ENCODE results near the gene SMG7. TPM values are rescaled to one million over a fixed set of nuclear protein-coding genes. Genes with fewer than 3 reads are reported as not detected.

Gene SMG7
- total and polyA plus RNA-seq, 2 of the 4 experiments (the other 2 are of a cell fraction) = 18.1 to 22.6 TPM

- POLR2A ChIA-PET (ENCODE audit: unreplicated experiment) = no interaction called here
- Histone ChIP-seq H3K27ac (ENCODE audit: insufficient read depth, low read length) (no peak overlapping the region), H2AK5ac (ENCODE audit: low read depth, low read length) (no peak overlapping the region), H3K9ac (ENCODE audit: low read depth, low read length) (no peak overlapping the region), H4K5ac (ENCODE audit: low read depth, low read length) (no peak overlapping the region), H2BK15ac (ENCODE audit: low read depth, low read length) (no peak overlapping the region), H2BK120ac (ENCODE audit: low read depth, low read length) (no peak overlapping the region), H2BK20ac (ENCODE audit: low read depth, low read length) (no peak overlapping the region), H3K4me3 (ENCODE audit: insufficient read depth, low read depth, low read length) (no peak overlapping the region), H3K4ac (ENCODE audit: low read depth, low read length) (no peak overlapping the region), H3K79me1 (ENCODE audit: low read depth in 1 of 2, low read length in 2 of 2) (no peaks in the 10 kb centered on the region), H3K36me3 (ENCODE audit: control insufficient read depth, insufficient read depth, low read length) (no peaks in the 10 kb centered on the region), H3K23ac (ENCODE audit: low read depth, low read length) (no peak overlapping the region), H3K9me3 (ENCODE audit: control insufficient read depth, insufficient read depth, low read length) (no peaks in the 10 kb centered on the region), H4K8ac (ENCODE audit: low read depth in 2 of 2, low read length in 2 of 2) (no peak overlapping the region), H3K14ac (replicated peaks; ENCODE audit: low read depth, low read length) (no peak overlapping the region), H3K27me3 (ENCODE audit: control insufficient read depth, insufficient read depth, low read length) (no peaks in the 10 kb centered on the region), H4K91ac (ENCODE audit: insufficient read depth, low read depth, low read length) (no peak overlapping the region), H3K9me1 (ENCODE audit: insufficient read depth, low read length) (peaks cover 9% of the 10 kb centered on the region), H3K4me1 (ENCODE audit: control insufficient read depth, insufficient read depth, low read length) (peaks cover 13% of the 10 kb centered on the region), H3K4me2 (ENCODE audit: low read depth, low read length) (no peak overlapping the region), H2BK5ac (ENCODE audit: low read depth, low read length, poor library complexity, severe bottlenecking) (no peak overlapping the region), H4K20me1 (ENCODE audit: insufficient read depth, low read length) (no peaks in the 10 kb centered on the region), H3K18ac (ENCODE audit: low read depth, low read length) (no peak overlapping the region), H2AK9ac (replicated peaks; ENCODE audit: low read depth, low read length, poor library complexity) (no peak overlapping the region), H3K56ac (ENCODE audit: extremely low read depth, insufficient read depth, low read length) (no peak overlapping the region), H2AFZ (replicated peaks; ENCODE audit: low read length, poor library complexity) (no peak overlapping the region)
- WGBS, 2 experiments (ENCODE audit: extremely low coverage in 2 of 2, insufficient read length in 1 of 2) = 94% methylated on average over 2 of the region's 2 CpGs; no CpG with 5 or more reads in 1 of the 2 experiments
- DNase-seq (no peak), ATAC-seq (ENCODE audit: low read depth) (no peak)
- TF ChIP-seq RFX5 (IDR thresholded peaks at IDR 0.05; ENCODE audit: low read depth, low read length) = no peak
- TF ChIP-seq POLR2A (IDR thresholded peaks at IDR 0.05; ENCODE audit: low read depth, low read length) = no peak
- TF ChIP-seq CEBPB (IDR thresholded peaks at IDR 0.05; ENCODE audit: low read depth, low read length) = no peak
- no peak for TF ChIP-seq CHD1 (IDR thresholded peaks at IDR 0.05; ENCODE audit: low read depth, low read length)
- no peak for TF ChIP-seq BHLHE40 (IDR thresholded peaks at IDR 0.05; ENCODE audit: low read depth, low read length)
- TF ChIP-seq RCOR1 (IDR thresholded peaks at IDR 0.05; ENCODE audit: insufficient replicate concordance, low read length) = no peak
- TF ChIP-seq MAFK (IDR thresholded peaks at IDR 0.05; ENCODE audit: low read depth, low read length) = no peak
- no peak for TF ChIP-seq MXI1 (IDR thresholded peaks at IDR 0.05; ENCODE audit: borderline replicate concordance, low read depth, low read length)
- no peak for TF ChIP-seq CTCF (conservative IDR thresholded peaks at IDR 0.05; ENCODE audit: low read depth, low read length)
- no peak for TF ChIP-seq NFE2L2 (IDR thresholded peaks at IDR 0.05; ENCODE audit: low read depth, low read length)
- no peak for TF ChIP-seq RAD21 (IDR thresholded peaks at IDR 0.05; ENCODE audit: low read length)
- TF ChIP-seq MAZ (IDR thresholded peaks at IDR 0.05; ENCODE audit: borderline replicate concordance, low read depth, low read length) = no peak
- TF ChIP-seq ELK1 (IDR thresholded peaks at IDR 0.05; ENCODE audit: borderline replicate concordance, low read depth, low read length) = no peak
- TF ChIP-seq SMC3 (IDR thresholded peaks at IDR 0.05; ENCODE audit: low read depth, low read length) = no peak
- no peak for TF ChIP-seq FOS (IDR thresholded peaks at IDR 0.05; ENCODE audit: low read depth, low read length)
- TF ChIP-seq USF2 (IDR thresholded peaks at IDR 0.05; ENCODE audit: low read depth, low read length) = no peak
- dilution Hi-C loops (cut with HindIII; ENCODE audit: low sequenced_read_pairs, unreplicated experiment) = no loop called here
- intact Hi-C loops (cut with micrococcal nuclease) = no loop called here
- CTCF ChIA-PET = no interaction called here
- no TSS peak for BruUV-seq (replicated peaks)
- in situ Hi-C loops (cut with MboI; ENCODE audit: low sequenced_read_pairs) = no loop called here
These were observed 93.7 kb downstream of the SMG7 start for GRCh38 chr1:183566026-183566425.

Measured in IMR-90 (cell line).